Measurements from ENCODE around the gene HLA-DRB1.
"Not testable (repeated sequence)": the region's sequence is repeated elsewhere in the genome, so short reads cannot be mapped to it uniquely, and the experiment has no call there.

Gene HLA-DRB1

GRCh38 chr6:32609731-32610640, 20.3 kb upstream of the HLA-DRB1 start:
- in situ Hi-C loops (cut with MboI; ENCODE audit: low sequenced_read_pairs), result no loop called here

- in situ Hi-C loops (cut with MboI; ENCODE audit: low sequenced_read_pairs), result no loop called here
These were observed 19.7 kb upstream of the HLA-DRB1 start for GRCh38 chr6:32609391-32609730.

- in situ Hi-C loops (cut with MboI; ENCODE audit: low sequenced_read_pairs), result no loop called here
These were observed 18.7 kb upstream of the HLA-DRB1 start for GRCh38 chr6:32608362-32608761.

GRCh38 chr6:32607988-32608298, 18.3 kb upstream of the HLA-DRB1 start:
- in situ Hi-C loops (cut with MboI; ENCODE audit: low sequenced_read_pairs), result no loop called here

- in situ Hi-C loops (cut with MboI; ENCODE audit: low sequenced_read_pairs), result no loop called here
These were observed 17.8 kb upstream of the HLA-DRB1 start for GRCh38 chr6:32607263-32607987.

- in situ Hi-C loops (cut with MboI; ENCODE audit: low sequenced_read_pairs), result no loop called here
These were observed 14.8 kb upstream of the HLA-DRB1 start for GRCh38 chr6:32604434-32604877.

GRCh38 chr6:32603888-32604287, 14.2 kb upstream of the HLA-DRB1 start:
- in situ Hi-C loops (cut with MboI; ENCODE audit: low sequenced_read_pairs), result no loop called here

GRCh38 chr6:32603222-32603621, 13.6 kb upstream of the HLA-DRB1 start:
- in situ Hi-C loops (cut with MboI; ENCODE audit: low sequenced_read_pairs), result no loop called here

GRCh38 chr6:32602383-32602782, 12.7 kb upstream of the HLA-DRB1 start:
- in situ Hi-C loops (cut with MboI; ENCODE audit: low sequenced_read_pairs), result no loop called here

GRCh38 chr6:32597024-32597423, 7.4 kb upstream of the HLA-DRB1 start:
- in situ Hi-C loops (cut with MboI; ENCODE audit: low sequenced_read_pairs), result no loop called here

- in situ Hi-C loops (cut with MboI; ENCODE audit: low sequenced_read_pairs), result not testable (repeated sequence)
These were observed 1.1 kb upstream of the HLA-DRB1 start for GRCh38 chr6:32590713-32591112.

- in situ Hi-C loops (cut with MboI; ENCODE audit: low sequenced_read_pairs), result no loop called here
These were observed 1.5 kb downstream of the HLA-DRB1 start for GRCh38 chr6:32588156-32588555.

GRCh38 chr6:32583527-32583898, 6.1 kb downstream of the HLA-DRB1 start:
- in situ Hi-C loops (cut with MboI; ENCODE audit: low sequenced_read_pairs), result no loop called here

- in situ Hi-C loops (cut with MboI; ENCODE audit: low sequenced_read_pairs), result no loop called here
These were observed 8.1 kb downstream of the HLA-DRB1 start for GRCh38 chr6:32581315-32582095.

GRCh38 chr6:32580593-32580992, 9.1 kb downstream of the HLA-DRB1 start:
- in situ Hi-C loops (cut with MboI; ENCODE audit: low sequenced_read_pairs), result no loop called here

GRCh38 chr6:32578962-32579361, 10.7 kb downstream of the HLA-DRB1 start:
- in situ Hi-C loops (cut with MboI; ENCODE audit: low sequenced_read_pairs), result loop anchor here (10.0 kb wide), 1 partner anchor 64 kb away; no protein-coding TSS in a partner anchor

GRCh38 chr6:32577493-32577892, 12.2 kb downstream of the HLA-DRB1 start:
- in situ Hi-C loops (cut with MboI; ENCODE audit: low sequenced_read_pairs), result loop anchor here (10.0 kb wide), 1 partner anchor 63 kb away; no protein-coding TSS in a partner anchor

- in situ Hi-C loops (cut with MboI; ENCODE audit: low sequenced_read_pairs), result loop anchor here (10.0 kb wide), 1 partner anchor 61 kb away; no protein-coding TSS in a partner anchor
These were observed 13.4 kb downstream of the HLA-DRB1 start for GRCh38 chr6:32576250-32576649.

GRCh38 chr6:32570363-32570905, 19.2 kb downstream of the HLA-DRB1 start:
- in situ Hi-C loops (cut with MboI; ENCODE audit: low sequenced_read_pairs), result loop anchor here (10.0 kb wide), 1 partner anchor 56 kb away; no protein-coding TSS in a partner anchor

- in situ Hi-C loops (cut with MboI; ENCODE audit: low sequenced_read_pairs), result no loop called here
These were observed 21.1 kb downstream of the HLA-DRB1 start for GRCh38 chr6:32568561-32568960.

- in situ Hi-C loops (cut with MboI; ENCODE audit: low sequenced_read_pairs), result no loop called here
These were observed 22.7 kb downstream of the HLA-DRB1 start for GRCh38 chr6:32566957-32567356.

All from HL-60/S4 treated with retinoic acid at 250 ng/mL for 4 days and 3 days (cell line).